ENCODE data around the gene HSD11B2.

DNA sequence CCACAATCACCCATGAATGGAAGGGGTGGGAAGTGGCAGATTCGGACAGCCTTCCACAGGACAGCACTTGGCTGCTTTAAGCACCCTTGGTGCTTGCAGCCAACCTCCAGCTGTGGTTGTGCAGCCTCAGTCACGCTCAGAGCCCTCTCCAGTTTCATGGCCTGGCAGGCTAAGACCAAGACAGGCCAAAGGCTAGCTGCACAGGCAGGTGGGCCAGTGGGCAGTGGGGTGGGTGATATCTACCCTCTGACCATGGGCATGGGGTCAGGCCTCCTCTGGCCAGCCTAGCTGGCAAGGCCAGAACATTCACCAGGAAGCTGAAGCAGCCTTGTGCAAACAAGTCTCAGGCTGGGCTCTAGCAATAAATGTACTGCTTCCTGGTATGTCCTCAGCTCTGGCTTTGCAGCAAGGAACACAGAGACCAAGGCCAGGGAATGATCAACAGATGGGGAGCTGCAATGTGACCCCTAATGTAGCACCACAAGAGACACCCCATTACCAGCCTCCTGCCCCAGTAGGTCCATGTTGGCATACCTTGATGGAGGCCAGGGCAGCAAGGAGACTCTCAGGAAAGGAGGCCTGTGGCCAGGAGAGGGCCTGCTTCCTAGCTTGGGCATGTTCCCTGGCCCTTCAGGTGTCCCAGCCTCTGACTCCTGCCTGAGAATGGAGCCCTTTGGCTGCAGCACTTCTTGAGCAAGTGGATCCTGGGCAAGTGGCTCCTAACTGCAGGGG is 20.9 kb downstream of the HSD11B2 start:
- TF ChIP-seq, protein P1, sequence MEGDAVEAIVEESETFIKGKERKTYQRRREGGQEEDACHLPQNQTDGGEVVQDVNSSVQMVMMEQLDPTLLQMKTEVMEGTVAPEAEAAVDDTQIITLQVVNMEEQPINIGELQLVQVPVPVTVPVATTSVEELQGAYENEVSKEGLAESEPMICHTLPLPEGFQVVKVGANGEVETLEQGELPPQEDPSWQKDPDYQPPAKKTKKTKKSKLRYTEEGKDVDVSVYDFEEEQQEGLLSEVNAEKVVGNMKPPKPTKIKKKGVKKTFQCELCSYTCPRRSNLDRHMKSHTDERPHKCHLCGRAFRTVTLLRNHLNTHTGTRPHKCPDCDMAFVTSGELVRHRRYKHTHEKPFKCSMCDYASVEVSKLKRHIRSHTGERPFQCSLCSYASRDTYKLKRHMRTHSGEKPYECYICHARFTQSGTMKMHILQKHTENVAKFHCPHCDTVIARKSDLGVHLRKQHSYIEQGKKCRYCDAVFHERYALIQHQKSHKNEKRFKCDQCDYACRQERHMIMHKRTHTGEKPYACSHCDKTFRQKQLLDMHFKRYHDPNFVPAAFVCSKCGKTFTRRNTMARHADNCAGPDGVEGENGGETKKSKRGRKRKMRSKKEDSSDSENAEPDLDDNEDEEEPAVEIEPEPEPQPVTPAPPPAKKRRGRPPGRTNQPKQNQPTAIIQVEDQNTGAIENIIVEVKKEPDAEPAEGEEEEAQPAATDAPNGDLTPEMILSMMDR (IDR thresholded peaks at IDR 0.05) = no peak
- TF ChIP-seq TCF7L2 (IDR thresholded peaks at IDR 0.05; ENCODE audit: low read depth, low read length) (no peak), POLR2AphosphoS5 (IDR thresholded peaks at IDR 0.05; ENCODE audit: low read depth, low read length) (no peak)
